ENCODE data around the gene TUBG1.
"Not testable (repeated sequence)": the region's sequence is repeated elsewhere in the genome, so short reads cannot be mapped to it uniquely, and the experiment has no call there.

TUBG1 gene

GRCh38 chr17:42627032-42627764, 17.7 kb downstream of the TUBG1 start:
- DNase-seq, result not testable (repeated sequence)

DNA sequence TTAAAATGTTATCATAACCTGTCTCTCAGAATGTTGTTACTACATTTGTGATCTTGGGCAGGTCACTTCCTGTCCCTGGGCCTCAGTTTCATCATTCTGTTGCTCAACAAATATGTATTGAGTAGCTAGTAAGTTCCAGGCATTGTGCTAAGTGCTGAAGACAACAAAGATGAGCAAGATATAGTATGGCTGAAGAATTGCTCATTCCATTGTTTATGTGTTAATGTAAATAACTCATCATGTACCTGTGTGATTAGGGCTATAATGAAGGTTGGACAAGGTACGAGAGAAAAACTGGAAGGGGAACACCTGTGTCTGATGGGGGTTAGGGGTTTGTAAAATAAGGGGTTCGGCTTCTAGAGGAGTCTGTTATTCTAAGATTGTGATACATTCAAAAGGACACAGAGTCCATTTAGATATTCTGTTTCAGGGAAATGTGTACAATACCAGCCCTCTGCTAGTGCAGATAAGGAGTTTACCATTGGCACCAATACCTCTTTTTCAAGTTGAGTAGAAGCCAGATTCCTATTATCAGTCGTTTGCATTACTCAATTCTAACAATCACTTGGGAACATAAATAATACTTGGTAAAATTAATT, 20.0 kb downstream of the TUBG1 start:
- DNase-seq, result no peak

DNA sequence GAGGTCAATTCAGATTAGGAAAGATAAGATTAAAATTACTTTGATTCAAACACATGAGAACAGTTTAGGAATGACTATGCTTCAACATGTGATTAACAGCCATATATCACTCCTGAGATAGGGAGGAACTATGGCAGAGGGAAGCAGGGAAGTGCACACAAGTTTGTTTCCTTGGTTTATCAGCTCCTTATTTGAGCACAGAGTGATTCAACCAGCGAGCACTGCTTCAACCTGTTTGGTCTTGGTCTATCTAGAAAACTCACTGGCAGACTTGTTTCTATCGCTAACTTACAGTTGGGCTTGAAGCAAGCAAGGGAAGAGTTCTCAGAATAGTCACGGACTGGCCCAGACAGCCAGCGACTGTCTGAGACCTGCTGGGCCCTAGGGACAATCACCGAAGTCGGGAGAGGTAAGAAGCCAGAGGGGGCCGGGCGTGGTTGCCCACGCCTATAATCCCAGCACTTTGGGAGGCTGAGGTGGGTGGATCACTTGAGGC, 23.5 kb downstream of the TUBG1 start:
- DNase-seq, result no peak

DNA sequence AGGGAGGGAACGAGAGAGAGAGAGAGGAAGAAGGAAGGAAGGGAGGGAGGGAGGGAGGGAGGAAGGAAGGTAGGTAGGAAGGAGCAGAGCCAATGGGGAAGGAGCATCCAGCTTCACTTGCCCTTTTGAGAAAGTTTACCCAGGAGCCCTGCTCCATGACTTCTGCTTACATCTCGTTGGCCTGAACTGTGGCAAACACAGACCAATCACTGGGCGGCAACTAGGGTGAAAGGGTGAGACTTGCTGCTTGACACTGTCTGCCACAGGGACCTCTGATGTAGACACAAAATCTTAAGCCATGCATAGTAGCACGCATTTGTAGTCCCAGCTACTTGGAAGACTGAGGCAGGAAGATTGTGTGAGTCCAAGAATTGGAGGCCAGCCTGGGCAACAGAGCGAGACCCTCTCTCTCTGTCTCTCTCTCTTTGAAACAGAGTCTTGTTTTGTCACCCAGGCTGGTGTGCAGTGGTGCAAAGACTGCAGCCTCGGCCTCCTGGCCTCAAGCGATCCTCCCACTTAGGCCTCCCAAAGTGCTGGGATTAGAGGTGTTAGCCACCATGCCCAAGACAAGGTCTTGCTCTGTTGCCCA, 30.1 kb downstream of the TUBG1 start:
- DNase-seq, result no peak

GRCh38 chr17:42640121-42640520, 30.6 kb downstream of the TUBG1 start:
- no peak for DNase-seq

- no peak for DNase-seq
Measured at GRCh38 chr17:42642336-42642735, 32.9 kb downstream of the TUBG1 start.

GRCh38 chr17:42647778-42648177, 38.3 kb downstream of the TUBG1 start:
- no peak for DNase-seq

DNA sequence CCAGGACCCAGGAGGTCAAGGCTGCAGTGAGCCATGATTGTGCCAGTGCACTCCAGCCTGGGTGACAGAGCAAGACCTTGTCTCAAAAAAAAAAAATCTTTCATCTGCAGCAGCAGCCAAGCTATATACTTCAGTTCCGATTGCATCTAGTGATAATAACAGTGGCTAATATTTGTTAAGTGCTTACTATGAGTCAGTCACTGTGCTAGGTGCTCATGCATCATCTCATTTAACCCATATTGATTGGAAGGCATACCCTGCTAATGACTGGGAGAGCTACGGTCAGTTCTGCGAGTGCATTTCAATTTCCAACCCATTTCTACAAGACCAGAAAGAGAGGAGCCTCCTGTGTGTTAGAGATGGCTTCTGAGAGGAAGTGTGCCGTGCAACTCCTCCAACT, 41.9 kb downstream of the TUBG1 start:
- no peak for DNase-seq

DNA sequence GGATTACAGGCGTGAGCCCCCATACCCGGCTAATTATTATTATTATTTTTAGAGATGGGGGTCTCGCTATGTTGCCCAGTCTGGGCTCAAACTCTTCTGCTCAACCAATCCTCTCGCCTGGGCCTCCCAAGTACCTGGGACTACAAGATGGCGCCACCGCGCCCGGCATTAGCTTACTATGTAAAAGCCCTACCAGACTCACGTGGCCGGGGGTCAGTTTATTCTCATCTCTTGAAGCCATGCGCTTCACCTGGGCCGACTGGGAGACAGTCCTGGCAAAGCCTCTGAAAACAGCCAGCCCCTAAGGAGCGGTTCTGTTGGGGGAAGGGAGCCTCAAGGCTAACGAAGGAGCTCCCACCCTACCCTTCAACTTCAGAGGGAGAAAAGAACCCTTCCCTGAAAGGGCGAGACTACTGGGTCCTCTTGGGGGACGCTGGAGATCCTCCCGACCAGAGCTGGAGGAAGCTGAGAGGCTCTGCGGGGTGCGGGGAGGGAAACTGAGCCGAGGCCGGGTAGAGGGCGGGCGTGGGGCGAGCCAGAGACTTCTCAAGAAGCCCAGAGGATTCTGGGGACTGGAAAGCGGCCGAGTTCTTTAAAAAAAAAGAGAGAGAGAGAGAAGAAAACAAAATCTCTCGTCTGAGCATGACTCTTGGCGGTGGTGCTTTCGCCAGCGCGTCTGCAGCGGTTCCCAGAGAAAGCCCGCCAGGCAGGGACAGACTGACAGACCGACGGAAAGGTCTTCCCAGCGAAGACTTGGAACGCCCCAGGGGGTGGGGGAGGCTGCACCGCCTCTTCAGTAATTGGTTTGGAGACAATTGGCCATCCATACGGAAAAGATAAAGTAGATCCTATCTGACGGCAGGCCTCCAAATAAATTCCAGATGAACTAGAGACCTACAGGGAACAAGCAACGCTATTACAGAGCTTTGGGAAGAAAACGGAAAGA, 44.0 kb downstream of the TUBG1 start:
- no peak for DNase-seq

GRCh38 chr17:42655528-42655927, 46.0 kb downstream of the TUBG1 start:
- DNase-seq, result no peak

DNA sequence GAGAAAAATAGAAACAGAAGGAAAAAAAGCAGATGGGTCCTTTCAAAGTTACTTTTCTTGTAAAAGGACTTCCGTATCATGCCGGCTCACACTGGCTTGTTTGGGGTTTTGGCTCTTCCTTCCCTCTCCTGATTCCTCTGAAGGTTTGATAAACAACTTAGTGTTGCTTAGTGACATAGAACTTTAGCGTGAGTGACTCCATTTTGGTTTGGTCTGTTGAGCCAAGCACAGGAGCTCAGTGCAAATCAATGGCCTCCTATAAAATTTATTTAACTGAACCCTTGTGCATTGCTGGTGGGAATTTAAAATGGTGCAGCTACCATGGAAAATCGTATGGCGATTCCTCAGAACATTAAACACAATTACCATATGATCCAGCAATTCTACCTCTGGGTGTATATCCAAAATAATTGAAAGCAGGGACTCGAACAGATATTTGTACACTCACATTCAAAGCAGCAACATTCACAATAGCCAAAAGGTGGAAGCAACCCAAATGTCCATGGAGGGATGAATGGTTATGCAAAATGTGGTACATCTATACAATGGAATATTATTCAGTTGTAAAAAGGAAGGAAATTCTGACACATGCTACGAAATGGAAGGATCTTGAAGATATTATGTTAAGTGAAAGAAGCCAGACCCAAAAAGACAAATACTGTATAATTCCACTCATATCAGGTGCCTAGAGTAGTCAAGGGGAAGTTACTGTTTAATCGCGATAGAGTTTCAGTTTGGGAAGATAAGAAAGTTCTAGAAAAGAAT, 48.5 kb downstream of the TUBG1 start:
- DNase-seq, result no peak

DNA sequence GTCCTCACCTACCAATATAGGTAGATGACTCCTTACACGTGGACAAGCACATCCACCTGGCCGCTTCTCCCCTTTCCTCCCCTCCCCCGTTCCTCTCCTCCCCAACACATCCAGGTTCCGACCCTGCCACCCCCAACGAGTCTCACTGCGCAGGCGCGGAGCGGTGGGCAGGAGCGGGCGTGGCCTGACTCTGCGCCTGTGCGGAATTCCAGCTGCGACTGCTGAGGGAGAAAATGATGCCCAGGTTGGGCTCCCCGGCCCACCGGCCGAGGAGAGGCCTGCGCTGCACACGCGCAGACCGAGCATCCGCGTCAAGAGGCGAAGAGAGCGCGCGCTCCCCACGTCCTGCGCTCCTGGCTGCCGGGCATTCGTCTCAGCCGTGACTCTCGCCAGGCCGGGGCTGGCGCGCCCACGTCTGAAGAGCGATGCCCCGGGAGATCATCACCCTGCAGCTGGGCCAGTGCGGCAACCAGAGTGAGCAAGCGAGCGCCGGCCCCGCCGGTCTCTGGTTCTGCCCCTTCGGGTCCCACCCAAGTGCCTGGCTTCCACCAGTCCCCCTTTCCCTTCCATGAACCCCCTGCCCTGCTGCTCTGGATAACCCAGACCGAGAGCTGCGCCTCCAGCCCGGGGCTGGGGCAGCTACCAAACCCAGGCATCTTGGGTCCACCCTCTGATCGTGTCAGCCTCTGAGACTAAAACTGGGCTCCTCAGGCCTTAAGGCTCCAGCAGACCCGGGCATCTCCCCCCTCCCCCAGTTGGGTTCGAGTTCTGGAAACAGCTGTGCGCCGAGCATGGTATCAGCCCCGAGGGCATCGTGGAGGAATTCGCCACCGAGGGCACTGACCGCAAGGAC, 49.8 kb downstream of the TUBG1 start, which contains the start of gene TUBG2:
Gene TUBG2, plus strand, starts transcription at position 206 of the 853 bp plus-strand sequence. Its CDS starts 220 bp downstream, at position 426.
- no peak for DNase-seq

DNA sequence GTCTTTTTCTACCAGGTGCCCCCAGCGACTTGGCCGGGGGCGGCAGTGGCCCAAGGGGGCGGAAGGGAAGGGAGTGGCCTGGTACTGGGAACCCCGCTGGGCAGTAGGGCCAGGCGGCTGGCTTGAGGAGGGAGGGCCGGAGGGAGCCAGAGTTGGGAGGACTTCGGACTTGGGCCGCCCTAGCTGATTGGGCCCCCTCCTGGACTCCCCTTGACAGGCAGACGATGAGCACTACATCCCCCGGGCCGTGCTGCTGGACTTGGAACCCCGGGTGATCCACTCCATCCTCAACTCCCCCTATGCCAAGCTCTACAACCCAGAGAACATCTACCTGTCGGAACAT, 50.4 kb downstream of the TUBG1 start:
- DNase-seq, result not testable (repeated sequence)

DNA sequence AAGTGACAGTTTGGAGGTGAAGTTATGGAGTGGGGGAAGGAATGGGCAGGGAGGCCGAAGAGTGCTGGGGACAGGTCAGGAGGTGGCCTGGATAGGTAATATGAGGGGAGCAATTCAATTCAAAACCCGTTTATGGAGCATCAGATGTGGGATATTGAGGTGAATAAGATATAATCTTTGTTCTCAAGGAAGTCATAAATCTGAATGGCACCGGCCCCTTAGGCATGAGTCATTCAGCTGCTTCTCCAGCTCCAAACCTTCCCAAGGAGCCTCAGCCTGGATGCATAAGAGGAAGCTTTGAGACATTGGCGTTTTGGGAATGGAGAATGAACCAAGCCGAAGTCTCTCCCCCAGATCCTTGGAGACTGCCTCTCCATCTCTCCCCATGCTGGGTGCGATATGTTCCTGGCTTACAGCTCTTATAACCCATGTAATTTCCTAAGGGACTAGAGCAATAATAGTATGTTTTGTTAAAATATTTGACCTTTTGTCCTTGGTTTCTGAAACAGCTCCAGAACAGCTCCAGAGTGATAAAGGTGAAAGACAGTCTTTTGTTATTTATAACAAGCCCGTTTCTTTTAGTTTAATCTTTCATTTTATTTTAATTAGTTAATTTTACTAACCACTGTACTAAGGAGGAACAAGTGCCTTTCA, 51.3 kb downstream of the TUBG1 start:
- DNase-seq, result no peak
